K562 (cell line): ENCODE results near the gene PRR7. TPM values are rescaled to one million over a fixed set of nuclear protein-coding genes. Genes with fewer than 3 reads are reported as not detected.

ENCODE experiments used
- ATAC-seq: fragments of 200-7000 bp; cut with Tn5 transposase; 3 replicates; pipeline ENCODE4 v1.9.1; 2020; ENCODE audit warnings: moderate library complexity
- BruUV-seq: library from RNA; stranded (reverse); fragments of 400-500 nt; replicated peaks from 2 replicates; lab custom pipeline; 2021; lab: Mats Ljungman, UMichigan
- CTCF ChIA-PET: fragments of 300-600 bp; formaldehyde crosslinking; extraction: SDS; loops from one replicate; lab custom pipeline; 2021; ENCODE audit warnings: low intra/inter-chr PET ratio; lab: Yijun Ruan, JAX
- POLR2A ChIA-PET: fragments of 300-600, 350-650 bp; sonication (Branson Sonifier 250); formaldehyde crosslinking; extraction: SDS; loops from one replicate; lab custom pipeline; 2021; ENCODE audit warnings: antibody characterized with exemption, inconsistent platforms; lab: Yijun Ruan, JAX
- DNase-seq, 4 experiments: peaks; one replicate each; pipeline versions ENCODE4 v3.0.0 to v3.0.0-alpha.2; 2011 to 2018; ENCODE audit warnings: low spot score in 3 of 4, mixed read lengths in 3 of 4; ENCODE audit errors: extremely low read depth in 1 of 4
- FAIRE-seq: peaks from 2 replicates; lab custom pipeline; 2011; peaks lifted over from hg19 to GRCh38; lab: Jason Lieb, UNC
- H2AFZ ChIP-seq: 2 replicates; pipeline ENCODE4 v1.6.0; 2011; ENCODE audit warnings: low read depth, low read length, control low read depth, inconsistent platforms
- H3K27ac ChIP-seq: fragments of 200-600 bp; 3 replicates; pipeline ENCODE4 v1.8.0; 2011; ENCODE audit warnings: low read depth, mild to moderate bottlenecking, control low read depth, inconsistent platforms, low read length, moderate library complexity, mixed read lengths; ENCODE audit errors: extremely low read depth
- H3K27me3 ChIP-seq, 2 experiments: fragments of 300-600 bp in 1 of 2; 2 replicates in 1 of 2; 3 replicates in 1 of 2; pipeline versions ENCODE4 v1.6.0 to v1.8.0; 2011; ENCODE audit warnings: inconsistent platforms in 2 of 2, low read length in 2 of 2, mild to moderate bottlenecking in 1 of 2, mixed read lengths in 1 of 2, moderate library complexity in 1 of 2; ENCODE audit not compliant: control insufficient read depth in 2 of 2, insufficient read depth in 2 of 2
- H3K36me3 ChIP-seq: fragments of 300-600 bp; 3 replicates; pipeline ENCODE4 v1.8.0; 2011; ENCODE audit warnings: mild to moderate bottlenecking, low read length, inconsistent platforms; ENCODE audit not compliant: control insufficient read depth, insufficient read depth
- H3K4me1 ChIP-seq, 2 experiments: fragments of 200-600 bp in 1 of 2; replicated peaks in 1 of 2; 2 replicates in 1 of 2; 3 replicates in 1 of 2; pipeline versions ENCODE4 v1.5.1 to v1.8.0; 2011; ENCODE audit warnings: inconsistent platforms in 2 of 2, low read length in 2 of 2, mild to moderate bottlenecking in 1 of 2, mixed read lengths in 1 of 2, moderate library complexity in 1 of 2; ENCODE audit not compliant: control insufficient read depth in 2 of 2, insufficient read depth in 2 of 2
- H3K4me2 ChIP-seq: 2 replicates; pipeline ENCODE4 v1.6.1; 2011; ENCODE audit warnings: low read length, control low read depth, inconsistent platforms, mixed read lengths; ENCODE audit not compliant: insufficient read depth
- H3K4me3 ChIP-seq: fragments of 200-600 bp; sonication (generic), shearing (Covaris generic); 2 replicates; pipeline ENCODE4 v1.5.1; 2016; ENCODE audit warnings: control low read depth, inconsistent platforms
- H3K79me2 ChIP-seq: fragments of 200-600 bp; 3 replicates; pipeline ENCODE4 v1.8.0; 2011; ENCODE audit warnings: low read length, inconsistent platforms; ENCODE audit not compliant: control insufficient read depth, insufficient read depth
- H3K9ac ChIP-seq, 2 experiments: 2 replicates each; pipeline versions ENCODE4 v1.6.0 to v1.6.1; 2011; ENCODE audit warnings: low read depth in 2 of 2, low read length in 2 of 2, control low read depth in 1 of 2, inconsistent platforms in 1 of 2, mild to moderate bottlenecking in 1 of 2, mixed read lengths in 1 of 2; ENCODE audit not compliant: insufficient read depth in 1 of 2
- H3K9me1 ChIP-seq: one replicate; pipeline ENCODE4 v1.6.0; 2011; ENCODE audit warnings: inconsistent platforms, mild to moderate bottlenecking, low read length, moderate library complexity; ENCODE audit not compliant: control insufficient read depth, insufficient read depth
- H3K9me3 ChIP-seq: replicated peaks from 2 replicates; pipeline ENCODE4 v1.5.1; 2011; ENCODE audit warnings: low read depth, low read length, inconsistent platforms; ENCODE audit not compliant: control insufficient read depth, insufficient read depth
- H4K20me1 ChIP-seq: replicated peaks from 2 replicates; pipeline ENCODE4 v1.6.1; 2011; ENCODE audit warnings: low read length, inconsistent platforms, mixed read lengths; ENCODE audit not compliant: control insufficient read depth, insufficient read depth
- BMI1 ChIP-seq: fragments of 150-350 bp; IDR thresholded peaks from 2 replicates; pipeline ENCODE4 v1.6.1; 2014; ENCODE audit warnings: low read length
- CBX5 ChIP-seq: IDR thresholded peaks from 2 replicates; pipeline ENCODE4 v1.6.1; 2014; ENCODE audit warnings: low read depth, borderline replicate concordance
- E2F6 ChIP-seq, 2 experiments: IDR thresholded peaks; 2 replicates each; pipeline ENCODE4 v1.6.1; 2011; ENCODE audit warnings: borderline replicate concordance in 1 of 2, control low read depth in 1 of 2, low read depth in 1 of 2, low read length in 1 of 2, mild to moderate bottlenecking in 1 of 2, mixed read lengths in 1 of 2, moderate library complexity in 1 of 2; ENCODE audit not compliant: insufficient read depth in 1 of 2, insufficient read length in 1 of 2, poor library complexity in 1 of 2, severe bottlenecking in 1 of 2; ENCODE audit errors: extremely low read depth in 1 of 2
- ESRRA ChIP-seq: fragments of 450-650 bp; IDR thresholded peaks from 2 replicates; pipeline ENCODE4 v1.6.1; 2014; ENCODE audit warnings: low read depth, mild to moderate bottlenecking, moderate library complexity, borderline replicate concordance
- ETV5 ChIP-seq: sonication (generic); formaldehyde crosslinking; IDR thresholded peaks from 2 replicates; pipeline ENCODE4 v1.4.0; 2020; ENCODE audit warnings: low read depth, mild to moderate bottlenecking, missing genetic modification reagents
- FOS ChIP-seq: IDR thresholded peaks from 3 replicates; pipeline ENCODE4 v1.6.1; 2011; ENCODE audit not compliant: insufficient read length; ENCODE audit errors: extremely low read depth
- FOXA3 ChIP-seq, 2 experiments: fragments of 450-650 bp in 1 of 2; sonication (generic) in 1 of 2; formaldehyde crosslinking; IDR thresholded peaks in 1 of 2; conservative IDR thresholded peaks in 1 of 2; 2 replicates each; pipeline versions ENCODE4 v1.4.0 to v1.8.0; 2020 to 2022; ENCODE audit warnings: mild to moderate bottlenecking in 2 of 2, missing genetic modification reagents in 1 of 2
- KDM4B ChIP-seq, 2 experiments: fragments of 450-650 bp in 1 of 2; sonication (generic) in 1 of 2; IDR thresholded peaks; 2 replicates each; pipeline ENCODE4 v1.6.1; 2016 to 2017; ENCODE audit warnings: borderline replicate concordance in 2 of 2, antibody characterized with exemption in 1 of 2, low read depth in 1 of 2, mild to moderate bottlenecking in 1 of 2
- POLR2G ChIP-seq: fragments of 200-400 bp; formaldehyde crosslinking; IDR thresholded peaks from 2 replicates; pipeline ENCODE4 v1.6.1; 2017; ENCODE audit warnings: low read depth, mild to moderate bottlenecking, antibody characterized with exemption, low read length, moderate library complexity
- PTBP1 ChIP-seq: fragments of 200-400 bp; formaldehyde crosslinking; IDR thresholded peaks from 2 replicates; pipeline ENCODE4 v1.6.1; 2017; ENCODE audit warnings: low read depth, low read length
- SNRNP70 ChIP-seq: fragments of 200-400 bp; formaldehyde crosslinking; optimal IDR thresholded peaks from 2 replicates; pipeline ENCODE3; 2017; ENCODE audit warnings: low read depth, low read length
- THAP12 ChIP-seq: fragments of 250-450 bp; sonication (Bioruptor Pico); IDR thresholded peaks from 2 replicates; pipeline ENCODE4 v1.9.0; 2021; ENCODE audit warnings: mild to moderate bottlenecking, inconsistent platforms
- ZNF57 ChIP-seq: fragments of 450-650 bp; formaldehyde crosslinking; IDR thresholded peaks from 2 replicates; pipeline ENCODE4 v1.4.0; 2020; ENCODE audit warnings: mild to moderate bottlenecking, moderate library complexity
- ZNF583 ChIP-seq: fragments of 250-450 bp; sonication (Bioruptor Pico); IDR thresholded peaks from 2 replicates; pipeline ENCODE4 v1.4.0; 2020
- WGBS: fragments of 100-300 bp; shearing (Covaris generic); methylation state at CpG from one replicate; pipeline ENCODE4 v1.1.6; 2016; ENCODE audit warnings: low coverage, mixed read lengths; ENCODE audit not compliant: insufficient coverage; ENCODE audit errors: missing lambda C conversion rate; 5-methylcytosine and 5-hydroxymethylcytosine counted together
- in situ Hi-C: fragments of 300-500 bp; cut with MboI; formaldehyde crosslinking; loops from 4 replicates; pipeline ENCODE4 v1.15.0; 2018; ENCODE audit warnings: inconsistent platforms, mixed read lengths
- intact Hi-C: fragments of 100-400 bp; cut with micrococcal nuclease; formaldehyde crosslinking; loops from 2 replicates; pipeline ENCODE4 v1.14.2; 2022
- polyA plus RNA-seq, 8 experiments: library from polyadenylated mRNA; depleted of rRNA in 4 of 8; stranded (reverse) in 5 of 8; unstranded in 3 of 8; fragments of >200 nt; fragmentation: Nextera tagmentation in 2 of 8; fragmentation: Illumina TruSeq in 1 of 8; extraction: Ambion mirVana in 2 of 8; extraction: Trizol in 1 of 8; gene quantifications; 2 replicates each; pipeline versions ENCODE4 v1.2.1 to v1.2.3, GENCODE V29; 2011 to 2014; ENCODE audit warnings: inconsistent platforms in 1 of 8, missing spikeins in 1 of 8
- total RNA-seq, 7 experiments: library from RNA; depleted of rRNA in 6 of 7; stranded (reverse); fragments of >200 nt in 6 of 7; fragmentation: Illumina TruSeq in 2 of 7; extraction: Trizol in 2 of 7; gene quantifications; 2 replicates each; pipeline versions ENCODE4 v1.2.1 to v1.2.3, GENCODE V29; 2011 to 2021; ENCODE audit warnings: low replicate concordance in 1 of 7

Gene PRR7
- total and polyA plus RNA-seq, 9 of the 15 experiments (the other 6 are each of a cell fraction or from before 2014, with no cell fraction given) = 0.80 to 11.3 (median 10.4) TPM; not detected in 4

- TF ChIP-seq KDM4B (IDR thresholded peaks at IDR 0.05; ENCODE audit: borderline replicate concordance in 2 of 2, low read depth in 1 of 2) (no peak), CBX5 (no peak), ETV5 (CRISPR knock-in tag) (peak; percentile 40; the same call in 1 of the 2 replicates), FOXA3 (CRISPR knock-in tag; conservative IDR thresholded peaks at IDR 0.05 in 1 of 2, IDR thresholded peaks at IDR 0.05 in 1 of 2) (peak in 1 of 2 experiments; percentile 59; a peak in 1 of 4 replicates), ZNF583 (CRISPR knock-in tag) (no peak), SNRNP70 (no peak), POLR2G (peak; percentile 3; the same call in 1 of the 2 replicates), PTBP1 (0 out of 2 replicates have a peak, but pooled peaks have one; percentile 11)
Observed at GRCh38 chr5:177493795-177494345, 47.3 kb downstream of the PRR7 start (continued).

- POLR2A ChIA-PET = interaction anchor here (0.5 to 4.0 kb wide), 13 partner anchors 9 to 381 kb away, joined by 3 to 21 read pairs (median 4); partner anchors contain the start of gene DOK3
- Histone ChIP-seq H3K36me3 (peaks cover 58% of the 10 kb centered on the region; the same call in 2 of the 3 replicates), H3K79me2 (peaks cover 51% of the 10 kb centered on the region), H3K9me1 (no peaks in the 10 kb centered on the region), H2AFZ (no peak overlapping the region), H3K4me3 (no peak overlapping the region), H3K27ac (peak overlapping the region; percentile 95), H4K20me1 (peaks cover 3% of the 10 kb centered on the region; the same call in 1 of the 2 replicates), H3K27me3 (no peaks in the 10 kb centered on the region), H3K4me2 (peak overlapping the region; percentile 52), H3K9ac (peak overlapping the region; percentile 89 to 98), H3K9me3 (no peaks in the 10 kb centered on the region), H3K4me1 (peaks cover 51 to 97% of the 10 kb centered on the region in 2 experiments)
- CTCF ChIA-PET = interaction anchor here (1.1 kb wide), 1 partner anchor 91 kb away, joined by 3 read pairs; no protein-coding TSS in a partner anchor
- intact Hi-C loops (loop anchor here (5.0 kb wide), 1 partner anchor 177 kb away; no protein-coding TSS in a partner anchor), in situ Hi-C loops (no loop called here)
- no TSS peak for BruUV-seq
- 48% methylated on average over 6 of the region's 11 CpGs for WGBS
- FAIRE-seq (peak; percentile 87), ATAC-seq (peak; percentile 1), DNase-seq (peak; percentile 60 to 78 (median 64))
- peak; percentile 93 for TF ChIP-seq ESRRA
- TF ChIP-seq E2F6 (IDR thresholded peaks at IDR 0.05; ENCODE audit: borderline replicate concordance in 1 of 2, extremely low read depth in 1 of 2, insufficient read depth in 1 of 2, insufficient read length in 1 of 2, low read depth in 1 of 2, low read length in 1 of 2, poor library complexity in 1 of 2, severe bottlenecking in 1 of 2) = peak in 1 of 2 experiments; percentile 57
- no peak for TF ChIP-seq FOS
- no peak for TF ChIP-seq BMI1
- TF ChIP-seq ZNF57 (CRISPR knock-in tag) = no peak
- TF ChIP-seq THAP12 (CRISPR knock-in tag) = no peak
Observed at GRCh38 chr5:177494346-177495195, 48.0 kb downstream of the PRR7 start.
